Articular chondrocyte of knee joint (primary cell): Measurements from ENCODE around the gene ATP8B1. TPM values are rescaled to one million over a fixed set of nuclear protein-coding genes. Genes with fewer than 3 reads are reported as not detected.

Experiments
- small RNA-seq: library from RNA; depleted of rRNA; stranded (forward); fragments of <200 nt; gene quantifications from one replicate; pipeline ENCODE3, GENCODE V24; 2012
- total RNA-seq: library from RNA; depleted of rRNA; stranded (reverse); fragments of >200 nt; gene quantifications from 2 replicates; pipeline ENCODE4 v1.2.3, GENCODE V29; 2012

The ATP8B1 gene
- total RNA-seq = 40.2 and 46.7 TPM in 2 replicates

DNA sequence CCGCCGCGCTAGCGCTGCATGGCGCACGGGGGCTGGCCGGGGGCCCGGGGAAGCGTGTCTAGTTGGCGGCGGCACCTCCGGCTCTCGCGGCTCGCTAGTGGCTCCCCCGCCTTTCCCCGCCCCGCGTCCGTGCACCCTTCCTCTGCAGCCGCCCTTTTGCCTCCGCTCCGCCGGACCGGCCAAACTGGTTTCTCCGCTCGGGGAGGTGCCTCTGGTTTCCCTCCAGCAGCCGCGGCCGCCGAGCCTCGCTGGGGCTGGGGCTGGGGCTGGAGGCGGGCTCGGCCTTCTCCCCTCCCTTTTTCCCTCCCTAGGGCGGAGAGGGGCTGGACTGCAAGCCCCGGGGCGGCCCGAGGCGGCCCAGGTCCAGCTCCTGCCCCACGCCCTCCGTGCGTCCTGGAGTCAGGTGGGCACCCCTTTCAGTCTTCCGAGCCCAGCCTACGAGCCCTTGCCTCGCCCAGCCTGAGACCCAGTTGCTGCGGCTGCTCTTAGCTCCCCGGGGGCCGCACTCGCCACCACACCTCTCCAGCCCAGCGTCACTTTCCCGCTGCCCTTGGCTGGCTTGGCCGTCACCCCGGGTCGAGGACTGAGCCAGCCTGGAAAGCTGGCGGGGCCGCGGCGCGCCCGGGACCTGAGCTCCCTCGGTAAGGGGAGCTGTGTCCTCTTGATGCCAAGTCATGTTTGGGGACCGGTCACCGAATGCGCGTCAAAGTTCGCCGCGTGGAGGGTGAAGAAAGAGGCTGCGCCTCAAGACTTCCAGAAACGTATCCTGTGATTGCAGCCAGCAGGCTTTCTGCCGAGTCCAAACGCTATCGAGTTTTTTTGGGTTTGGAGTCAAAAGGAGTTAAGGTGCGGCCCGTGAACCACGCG is at the start of gene ATP8B1:
ATP8B1 (minus strand) TSS at position 213 of the 867 bp plus-strand sequence. CDS start 71,508 bp downstream, outside the sequence.

Small RNAs within 50 kb of the gene (small RNA-seq; reads per million reads assigned to genes)
- gene RNU6-742P = not detected

Other genes starting within 250 kb of the ATP8B1 start
- gene FECH, start 216.6 kb downstream of the ATP8B1 start, total RNA-seq = 34.6 and 35.8 TPM in 2 replicates
- 166 and 191 TPM in 2 replicates for gene NARS1, start 181.5 kb downstream of the ATP8B1 start, total RNA-seq
- 42.2 and 91.7 TPM in 2 replicates for gene NEDD4L, start 240.9 kb upstream of the ATP8B1 start, total RNA-seq